ENCODE measurements around the gene TXN.
"Not testable (repeated sequence)": the region's sequence is repeated elsewhere in the genome, so short reads cannot be mapped to it uniquely, and the experiment has no call there.

The TXN gene

GRCh38 chr9:110207071-110207641 lies 49.2 kb downstream of the TXN start:
- no peak for DNase-seq

- no peak for DNase-seq
These were observed 49.9 kb downstream of the TXN start for GRCh38 chr9:110206389-110206788.

GRCh38 chr9:110205612-110206011 lies 50.7 kb downstream of the TXN start:
- DNase-seq = not testable (repeated sequence)

- DNase-seq = no peak
These were observed 54.1 kb downstream of the TXN start for GRCh38 chr9:110202232-110202631.

- DNase-seq = no peak
These were observed 56.7 kb downstream of the TXN start for GRCh38 chr9:110199643-110200042.

- no peak for DNase-seq
These were observed 58.0 kb downstream of the TXN start for GRCh38 chr9:110198357-110198756.

- no peak for DNase-seq
These were observed 58.7 kb downstream of the TXN start for GRCh38 chr9:110197330-110198187.

- not testable (repeated sequence) for DNase-seq
These were observed 60.2 kb downstream of the TXN start for GRCh38 chr9:110196084-110196499.

Data from stimulated activated CD4-positive, alpha-beta T cell treated with anti-CD3 and anti-CD28 coated beads, Interleukin-12 subunit alpha, Interleukin-12 subunit beta, amount 100 ng/mL, for 4 hours (primary cell).